Measurements from ENCODE around the gene ABCD1. TPM values are rescaled to one million over a fixed set of nuclear protein-coding genes. Genes with fewer than 3 reads are reported as not detected.

Gene ABCD1
- total RNA-seq, 2 experiments from 2014 or later: 15.4 to 16.0 TPM

- Mint-ChIP-seq H3K9me3 (no peaks in the 10 kb centered on the region), H3K4me3 (no peak overlapping the region), H3K27ac (no peak overlapping the region), H3K36me3 (ENCODE audit: low read depth) (peaks cover 2% of the 10 kb centered on the region), H3K27me3 (peaks cover 8% of the 10 kb centered on the region), H3K4me1 (no peaks in the 10 kb centered on the region)
- DNase-seq: no peak
- ChIA-PET CTCF (no interaction called here), POLR2A (no interaction called here)
These were observed 56.9 kb downstream of the ABCD1 start for GRCh38 chrX:153781428-153782047.

- Mint-ChIP-seq H3K4me3 (no peak overlapping the region), H3K9me3 (no peaks in the 10 kb centered on the region), H3K27ac (no peak overlapping the region), H3K4me1 (no peaks in the 10 kb centered on the region), H3K27me3 (peaks cover 8% of the 10 kb centered on the region), H3K36me3 (ENCODE audit: low read depth) (peaks cover 4% of the 10 kb centered on the region)
- CTCF ChIA-PET: no interaction called here
- no peak for DNase-seq
- POLR2A ChIA-PET: no interaction called here
These were observed 57.7 kb downstream of the ABCD1 start for GRCh38 chrX:153782313-153782712.

GRCh38 chrX:153782871-153783270, 58.2 kb downstream of the ABCD1 start:
- Mint-ChIP-seq H3K27me3 (peaks cover 8% of the 10 kb centered on the region), H3K36me3 (ENCODE audit: low read depth) (peaks cover 4% of the 10 kb centered on the region), H3K27ac (no peak overlapping the region), H3K4me1 (no peaks in the 10 kb centered on the region), H3K9me3 (no peaks in the 10 kb centered on the region), H3K4me3 (no peak overlapping the region)
- ChIA-PET POLR2A (no interaction called here), CTCF (no interaction called here)
- no peak for DNase-seq

GRCh38 chrX:153783378-153784013, 58.8 kb downstream of the ABCD1 start:
- peaks cover 4% of the 10 kb centered on the region for H3K36me3 Mint-ChIP-seq (ENCODE audit: low read depth)
- H3K9me3 Mint-ChIP-seq: no peaks in the 10 kb centered on the region
- H3K4me1 Mint-ChIP-seq: no peaks in the 10 kb centered on the region
- no peak overlapping the region for H3K4me3 Mint-ChIP-seq
- no peak overlapping the region for H3K27ac Mint-ChIP-seq
- peaks cover 8% of the 10 kb centered on the region for H3K27me3 Mint-ChIP-seq
- ChIA-PET CTCF (no interaction called here), POLR2A (no interaction called here)
- no peak for DNase-seq

GRCh38 chrX:153784325-153784967, 59.8 kb downstream of the ABCD1 start:
- no peak for DNase-seq
- Mint-ChIP-seq H3K36me3 (ENCODE audit: low read depth) (peaks cover 4% of the 10 kb centered on the region), H3K27ac (no peak overlapping the region), H3K4me1 (no peaks in the 10 kb centered on the region), H3K27me3 (peaks cover 8% of the 10 kb centered on the region), H3K9me3 (no peaks in the 10 kb centered on the region), H3K4me3 (no peak overlapping the region)
- ChIA-PET CTCF (no interaction called here), POLR2A (no interaction called here)

GRCh38 chrX:153786669-153787068, 62.0 kb downstream of the ABCD1 start:
- peaks cover 6% of the 10 kb centered on the region for H3K36me3 Mint-ChIP-seq (ENCODE audit: low read depth)
- CTCF ChIA-PET: no interaction called here

GRCh38 chrX:153789654-153790053, 65.0 kb downstream of the ABCD1 start:
- Mint-ChIP-seq H3K36me3 (ENCODE audit: low read depth) (peaks cover 11% of the 10 kb centered on the region), H3K27me3 (no peaks in the 10 kb centered on the region), H3K4me3 (no peak overlapping the region), H3K27ac (no peak overlapping the region), H3K4me1 (peaks cover 9% of the 10 kb centered on the region), H3K9me3 (no peaks in the 10 kb centered on the region)
- no peak for DNase-seq
- ChIA-PET CTCF (interaction anchor here (1.0 kb wide), 1 partner anchor 11 kb away, joined by 3 read pairs; no protein-coding TSS in a partner anchor), POLR2A (no interaction called here)

More at GRCh38 chrX:153786669-153787068, 62.0 kb downstream of the ABCD1 start:
- no peaks in the 10 kb centered on the region for H3K27me3 Mint-ChIP-seq
- H3K9me3 Mint-ChIP-seq: no peaks in the 10 kb centered on the region
- POLR2A ChIA-PET: no interaction called here
- no peak overlapping the region for H3K4me3 Mint-ChIP-seq
- peaks cover 2% of the 10 kb centered on the region for H3K4me1 Mint-ChIP-seq
- no peak overlapping the region for H3K27ac Mint-ChIP-seq
- DNase-seq: no peak

- no peaks in the 10 kb centered on the region for H3K27me3 Mint-ChIP-seq
- H3K4me3 Mint-ChIP-seq: no peak overlapping the region
- DNase-seq: no peak
- CTCF ChIA-PET: no interaction called here
- no peak overlapping the region for H3K27ac Mint-ChIP-seq
- no peaks in the 10 kb centered on the region for H3K9me3 Mint-ChIP-seq
- H3K4me1 Mint-ChIP-seq: peaks cover 19% of the 10 kb centered on the region
- H3K36me3 Mint-ChIP-seq (ENCODE audit: low read depth): peaks cover 12% of the 10 kb centered on the region
- POLR2A ChIA-PET: no interaction called here
These were observed 66.6 kb downstream of the ABCD1 start for GRCh38 chrX:153791104-153791852.

- no peak overlapping the region for H3K27ac Mint-ChIP-seq
- peak overlapping the region; percentile 93 for H3K4me3 Mint-ChIP-seq
- H3K4me1 Mint-ChIP-seq: peaks cover 21% of the 10 kb centered on the region
- H3K9me3 Mint-ChIP-seq: no peaks in the 10 kb centered on the region
- CTCF ChIA-PET: no interaction called here
- H3K27me3 Mint-ChIP-seq: no peaks in the 10 kb centered on the region
- no peak for DNase-seq
- H3K36me3 Mint-ChIP-seq (ENCODE audit: low read depth): peaks cover 11% of the 10 kb centered on the region
- POLR2A ChIA-PET: no interaction called here
These were observed 67.7 kb downstream of the ABCD1 start for GRCh38 chrX:153792368-153792767.

GRCh38 chrX:153793291-153793690, 68.6 kb downstream of the ABCD1 start:
- H3K9me3 Mint-ChIP-seq: no peaks in the 10 kb centered on the region
- H3K4me3 Mint-ChIP-seq: peak overlapping the region; percentile 93
- H3K27me3 Mint-ChIP-seq: no peaks in the 10 kb centered on the region
- peak overlapping the region; percentile 82 for H3K27ac Mint-ChIP-seq
- H3K36me3 Mint-ChIP-seq (ENCODE audit: low read depth): peaks cover 11% of the 10 kb centered on the region
- H3K4me1 Mint-ChIP-seq: peaks cover 21% of the 10 kb centered on the region
- ChIA-PET CTCF (no interaction called here), POLR2A (no interaction called here)
- DNase-seq: no peak

Other genes starting within 250 kb of the ABCD1 start
- not detected for gene BGN, start 229.9 kb upstream of the ABCD1 start, total RNA-seq
- under 1 TPM in 1 of 2 experiments, not detected in 1; 0.05 TPM for gene ATP2B3, start 207.2 kb upstream of the ABCD1 start, total RNA-seq
- 10 to 100 TPM; 22.5 to 23.8 TPM for gene CCNQ, start 125.7 kb upstream of the ABCD1 start, total RNA-seq
- gene DUSP9, start 77.7 kb upstream of the ABCD1 start, total RNA-seq: not detected
- not detected for gene PNCK, start 51.0 kb upstream of the ABCD1 start, total RNA-seq
- under 1 TPM; 0.65 to 0.69 TPM for gene SLC6A8, start 36.9 kb upstream of the ABCD1 start, total RNA-seq
- gene BCAP31, start 469 bp upstream of the ABCD1 start, total RNA-seq: 100 to 1,000 TPM; 142 to 148 TPM
- gene PLXNB3, start 39.4 kb downstream of the ABCD1 start, total RNA-seq: under 1 TPM; 0.23 to 0.35 TPM
- gene SRPK3, start 56.2 kb downstream of the ABCD1 start, total RNA-seq: not detected
- 10 to 100 TPM; 60.1 to 64.8 TPM for gene IDH3G, start 69.5 kb downstream of the ABCD1 start, total RNA-seq
- 100 to 1,000 TPM; 193 to 203 TPM for gene SSR4, start 69.8 kb downstream of the ABCD1 start, total RNA-seq
- under 1 TPM; 0.32 to 0.60 TPM for gene PDZD4, start 105.7 kb downstream of the ABCD1 start, total RNA-seq
- 1 to 10 TPM; 1.9 to 2.1 TPM for gene L1CAM, start 161.3 kb downstream of the ABCD1 start, total RNA-seq
- gene AVPR2, start 179.8 kb downstream of the ABCD1 start, total RNA-seq: not detected
- gene ARHGAP4, start 201.4 kb downstream of the ABCD1 start, total RNA-seq: 100 to 1,000 TPM; 303 to 334 TPM
- 10 to 100 TPM; 72.9 to 83.2 TPM for gene NAA10, start 210.2 kb downstream of the ABCD1 start, total RNA-seq
- 10 to 100 TPM; 14.2 to 16.5 TPM for gene RENBP, start 219.8 kb downstream of the ABCD1 start, total RNA-seq
- gene HCFC1, start 247.0 kb downstream of the ABCD1 start, total RNA-seq: 100 to 1,000 TPM; 116 to 121 TPM
- gene TMEM187, start 247.9 kb downstream of the ABCD1 start, total RNA-seq: 1 to 10 TPM; 7.9 to 8.5 TPM